Measurements from ENCODE around the gene HMGCS2. TPM values are rescaled to one million over a fixed set of nuclear protein-coding genes. Genes with fewer than 3 reads are reported as not detected.
"Not testable (repeated sequence)": the region's sequence is repeated elsewhere in the genome, so short reads cannot be mapped to it uniquely, and the experiment has no call there.

HMGCS2 gene
- total RNA-seq, 2 donors from 2014 or later: not detected

DNA sequence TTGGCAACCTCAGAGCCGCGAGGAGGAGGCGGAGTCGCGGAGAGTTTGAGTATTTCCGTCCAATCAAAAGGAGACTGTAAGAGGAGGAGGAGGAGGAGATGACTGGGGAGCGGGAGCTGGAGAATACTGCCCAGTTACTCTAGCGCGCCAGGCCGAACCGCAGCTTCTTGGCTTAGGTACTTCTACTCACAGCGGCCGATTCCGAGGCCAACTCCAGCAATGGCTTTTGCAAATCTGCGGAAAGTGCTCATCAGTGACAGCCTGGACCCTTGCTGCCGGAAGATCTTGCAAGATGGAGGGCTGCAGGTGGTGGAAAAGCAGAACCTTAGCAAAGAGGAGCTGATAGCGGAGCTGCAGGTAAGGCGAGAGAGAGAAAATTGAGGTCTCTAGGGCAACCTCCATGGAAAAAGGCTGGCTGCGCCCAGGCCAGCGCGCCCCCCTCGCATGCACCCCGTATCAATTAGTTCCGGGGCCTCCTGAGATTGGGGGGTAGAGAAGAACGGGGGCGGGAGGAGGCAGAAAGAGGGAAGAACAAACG lies 56.8 kb downstream of the HMGCS2 start, which contains the start of gene PHGDH:
TSS of gene PHGDH (plus strand) at position 131 of the 538 bp plus-strand sequence. CDS start at position 220, 89 bp downstream.
- H3K27me3 Mint-ChIP-seq (ENCODE audit: low read depth): peaks cover 8% of the 10 kb centered on the region
- peak within 1 kb of the TSS; percentile 88 to 96 for H3K4me3 Mint-ChIP-seq
- DNase-seq: peak; percentile 70 to 77
- no peaks in the 10 kb centered on the region for H3K9me3 Mint-ChIP-seq
- H3K27ac Mint-ChIP-seq: peak within 1 kb of the TSS; percentile 96
- H3K36me3 Mint-ChIP-seq (ENCODE audit: insufficient read depth in 2 of 2): peaks cover 16 to 30% of the 10 kb centered on the region in 2 donors
- peak; percentile 83 to 84 for ATAC-seq (replicated peaks in 1 of 2)
- H3K4me1 Mint-ChIP-seq (ENCODE audit: low read depth): peaks cover 40% of the 10 kb centered on the region

DNA sequence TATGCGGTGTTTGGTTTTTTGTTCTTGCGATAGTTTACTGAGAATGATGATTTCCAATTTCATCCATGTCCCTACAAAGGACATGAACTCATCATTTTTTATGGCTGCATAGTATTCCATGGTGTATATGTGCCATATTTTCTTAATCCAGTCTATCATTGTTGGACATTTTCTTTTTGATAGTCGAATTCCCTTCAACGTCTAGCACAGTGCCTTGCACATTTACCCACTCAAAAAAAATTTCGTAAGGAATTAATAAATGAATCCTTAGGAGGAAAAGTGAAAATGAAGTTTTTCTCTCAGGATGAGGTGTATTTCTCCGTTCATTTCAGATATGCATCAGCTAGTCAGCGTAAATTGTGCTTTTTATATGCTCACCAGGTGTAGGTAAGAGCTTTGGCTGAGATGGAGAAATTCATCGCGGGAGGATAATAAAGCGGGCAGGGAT lies 57.3 kb downstream of the HMGCS2 start:
- peak overlapping the region; percentile 88 to 96 for H3K4me3 Mint-ChIP-seq
- H3K36me3 Mint-ChIP-seq (ENCODE audit: insufficient read depth in 2 of 2): peaks cover 16 to 30% of the 10 kb centered on the region in 2 donors
- peak overlapping the region; percentile 94 for H3K27ac Mint-ChIP-seq
- DNase-seq; H3K9me3 Mint-ChIP-seq; H3K27me3 Mint-ChIP-seq (ENCODE audit: low read depth); ATAC-seq (replicated peaks in 1 of 2): not testable (repeated sequence)
- H3K4me1 Mint-ChIP-seq (ENCODE audit: low read depth): peaks cover 39% of the 10 kb centered on the region

DNA sequence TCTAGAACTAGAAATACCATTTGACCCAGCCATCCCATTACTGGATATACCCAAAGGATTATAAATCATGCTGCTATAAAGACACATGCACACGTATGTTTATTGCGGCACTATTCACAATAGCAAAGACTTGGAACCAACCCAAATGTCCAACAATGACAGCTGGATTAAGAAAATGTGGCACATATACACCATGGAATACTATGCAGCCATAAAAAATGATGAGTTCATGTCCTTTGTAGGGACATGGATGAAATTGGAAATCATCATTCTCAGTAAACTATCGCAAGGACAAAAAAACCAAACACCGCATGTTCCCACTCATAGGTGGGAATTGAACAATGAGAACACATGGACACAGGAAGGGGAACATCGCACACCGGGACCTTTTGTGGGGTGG lies 62.1 kb downstream of the HMGCS2 start:
- H3K27me3 Mint-ChIP-seq (ENCODE audit: low read depth): peaks cover 28% of the 10 kb centered on the region
- H3K4me3 Mint-ChIP-seq; H3K4me1 Mint-ChIP-seq (ENCODE audit: low read depth); H3K9me3 Mint-ChIP-seq; H3K36me3 Mint-ChIP-seq (ENCODE audit: insufficient read depth in 2 of 2); H3K27ac Mint-ChIP-seq; ATAC-seq (replicated peaks in 1 of 2); DNase-seq: not testable (repeated sequence)

DNA sequence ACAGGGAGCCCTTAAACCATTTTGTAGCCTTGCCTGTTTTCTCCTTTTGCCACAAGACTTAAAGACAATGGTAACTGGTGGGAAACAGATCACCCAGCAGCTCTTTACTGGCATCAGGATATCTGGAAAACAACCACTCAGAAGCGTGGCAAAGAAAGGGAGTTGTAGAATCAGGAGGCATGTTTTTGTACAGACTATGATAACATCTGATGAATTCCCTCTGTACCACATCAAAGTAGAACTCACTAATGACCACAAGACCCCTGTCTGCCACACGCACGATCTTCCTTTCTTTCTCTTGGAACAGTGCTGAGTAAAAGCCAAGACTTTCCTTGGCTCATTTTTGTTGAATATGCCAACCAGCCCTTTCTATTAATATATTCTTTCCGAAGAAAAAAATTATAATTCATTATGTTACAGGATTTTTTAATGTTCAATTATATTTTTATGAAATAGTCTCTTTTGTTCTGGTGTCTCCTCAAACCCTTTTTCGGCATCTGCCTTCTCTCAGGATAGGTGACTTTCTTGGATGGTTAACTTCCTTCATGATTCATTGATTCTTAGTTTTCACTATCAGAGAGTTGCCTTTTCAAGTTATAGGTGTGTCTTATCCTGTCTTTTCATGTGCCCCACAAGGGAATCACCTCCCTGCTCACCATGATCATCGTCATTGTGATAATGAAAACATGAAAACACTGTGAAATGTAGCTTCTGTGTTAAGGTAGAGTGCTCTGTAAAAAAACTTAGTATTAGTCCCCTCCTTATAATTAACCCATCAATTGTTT lies 64.8 kb downstream of the HMGCS2 start:
- DNase-seq (no peak), ATAC-seq (replicated peaks in 1 of 2) (no peak)
- Mint-ChIP-seq H3K27me3 (ENCODE audit: low read depth) (peaks cover 21% of the 10 kb centered on the region), H3K36me3 (ENCODE audit: insufficient read depth in 2 of 2) (peaks cover 7% of the 10 kb centered on the region in 2 donors), H3K4me1 (ENCODE audit: low read depth) (no peaks in the 10 kb centered on the region), H3K4me3 (no peak overlapping the region), H3K27ac (no peak overlapping the region), H3K9me3 (peaks cover 11 to 15% of the 10 kb centered on the region in 2 donors)

DNA sequence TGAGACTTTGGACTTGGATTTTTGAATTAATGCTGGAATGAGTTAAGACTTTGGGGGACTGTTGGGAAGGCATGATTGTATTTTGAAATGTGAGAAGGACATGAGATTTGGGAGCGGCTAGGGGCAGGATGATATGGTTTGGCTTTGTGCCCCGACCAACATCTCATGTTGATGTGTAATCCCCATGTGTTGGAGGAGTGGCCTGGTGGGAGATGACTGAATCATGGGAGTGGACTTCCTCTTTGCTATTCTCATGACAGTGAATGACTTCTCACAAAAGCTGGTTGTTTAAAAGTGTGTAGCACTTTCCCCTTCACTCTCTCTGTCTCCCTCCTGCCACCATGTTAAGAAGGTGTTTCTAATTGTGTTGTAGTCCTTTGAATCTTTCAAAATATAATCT lies 66.3 kb downstream of the HMGCS2 start:
- Mint-ChIP-seq H3K4me3 (no peak overlapping the region), H3K9me3 (peaks cover 11 to 15% of the 10 kb centered on the region in 2 donors), H3K27ac (no peak overlapping the region), H3K27me3 (ENCODE audit: low read depth) (peaks cover 27% of the 10 kb centered on the region), H3K4me1 (ENCODE audit: low read depth) (no peaks in the 10 kb centered on the region), H3K36me3 (ENCODE audit: insufficient read depth in 2 of 2) (peaks cover 7% of the 10 kb centered on the region in 2 donors)
- no peak for ATAC-seq (replicated peaks in 1 of 2)
- DNase-seq: no peak

DNA sequence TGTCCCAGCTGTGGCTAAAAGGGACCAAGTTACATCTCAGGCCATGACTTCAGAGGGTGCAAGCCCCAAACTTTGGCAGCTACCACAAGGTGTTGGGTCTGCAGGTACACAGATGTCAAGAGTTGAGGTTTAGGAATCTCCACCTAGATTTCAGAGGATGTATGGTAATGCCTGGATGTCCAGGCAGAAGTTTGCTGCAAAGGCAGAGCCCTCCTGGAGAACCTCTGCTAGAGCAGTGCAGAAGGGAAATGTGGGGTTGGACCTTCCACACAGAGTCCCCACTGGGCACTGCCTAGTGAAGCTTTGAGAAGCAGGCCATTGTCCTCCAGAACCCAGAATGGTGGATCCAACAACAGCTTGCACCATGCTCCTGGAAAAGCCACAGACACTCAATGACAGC lies 67.0 kb downstream of the HMGCS2 start:
- no peak overlapping the region for H3K27ac Mint-ChIP-seq
- H3K4me3 Mint-ChIP-seq: no peak overlapping the region
- ATAC-seq (replicated peaks in 1 of 2): no peak
- H3K9me3 Mint-ChIP-seq: peaks cover 11 to 15% of the 10 kb centered on the region in 2 donors
- H3K4me1 Mint-ChIP-seq (ENCODE audit: low read depth): no peaks in the 10 kb centered on the region
- DNase-seq: no peak
- H3K27me3 Mint-ChIP-seq (ENCODE audit: low read depth): peaks cover 27% of the 10 kb centered on the region
- H3K36me3 Mint-ChIP-seq (ENCODE audit: insufficient read depth in 2 of 2): peaks cover 7% of the 10 kb centered on the region in 2 donors

DNA sequence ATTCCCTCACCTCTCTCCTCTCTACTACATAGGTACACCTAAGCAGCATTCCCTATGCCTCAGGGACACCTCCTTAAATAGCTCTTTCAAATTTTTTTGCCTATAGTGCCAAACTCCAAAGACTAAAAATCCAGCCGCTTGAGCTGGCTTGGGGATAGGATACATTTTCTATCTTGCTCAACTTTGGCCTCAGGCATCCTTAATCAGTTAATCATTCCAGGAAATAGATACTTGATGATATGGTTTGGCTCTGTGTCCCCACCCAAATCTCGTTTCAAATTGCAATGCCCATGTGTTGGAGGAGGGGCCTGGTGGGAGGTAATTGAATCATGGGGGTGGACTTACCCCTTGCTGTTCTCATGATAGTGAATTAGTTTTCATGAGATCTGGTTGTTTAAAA lies 68.4 kb downstream of the HMGCS2 start:
- H3K4me1 Mint-ChIP-seq (ENCODE audit: low read depth): no peaks in the 10 kb centered on the region
- H3K36me3 Mint-ChIP-seq (ENCODE audit: insufficient read depth in 2 of 2): peaks cover 7 to 9% of the 10 kb centered on the region in 2 donors
- no peak overlapping the region for H3K4me3 Mint-ChIP-seq
- DNase-seq (no peak), ATAC-seq (replicated peaks in 1 of 2) (no peak)
- peaks cover 33% of the 10 kb centered on the region for H3K27me3 Mint-ChIP-seq (ENCODE audit: low read depth)
- no peak overlapping the region for H3K27ac Mint-ChIP-seq
- peaks cover 11 to 17% of the 10 kb centered on the region in 2 donors for H3K9me3 Mint-ChIP-seq

Other genes starting within 250 kb of the HMGCS2 start
- under 1 TPM; 0.26 to 0.32 TPM for gene ZNF697, start 120.6 kb downstream of the HMGCS2 start, total RNA-seq
- 100 to 1,000 TPM; 431 to 452 TPM for gene PHGDH, start 57.0 kb downstream of the HMGCS2 start, total RNA-seq
- 1 to 10 TPM; 4.9 to 5.8 TPM for gene REG4, start 42.6 kb upstream of the HMGCS2 start, total RNA-seq
- not detected for gene ADAM30, start 127.6 kb upstream of the HMGCS2 start, total RNA-seq